Naive thymus-derived CD8-positive, alpha-beta T cell (primary cell): ENCODE data around the gene PPIC. TPM values are rescaled to one million over a fixed set of nuclear protein-coding genes. Genes with fewer than 3 reads are reported as not detected.

ENCODE experiments used
- ATAC-seq, 2 donors: fragments of 150-1000 bp; cut with Tn5 transposase in 1 of 2; sonication (Bioruptor Pico), chemical (Tn5 transposase) in 1 of 2; 1 replicate in 1 of 2; 2 replicates in 1 of 2; pipeline ENCODE4 v1.10.0; 2021; ENCODE audit warnings: mild to moderate bottlenecking in 2 of 2, moderate library complexity in 2 of 2
- POLR2A ChIA-PET: fragments of 350-600 bp; sonication (Branson Sonifier 250); formaldehyde crosslinking; loops from one replicate; lab custom pipeline; 2021; ENCODE audit warnings: antibody characterized with exemption; lab: Charles Lee
- DNase-seq, 10 donors: peaks; one replicate each; pipeline versions ENCODE4 v3.0.0 to v3.0.0-alpha.2; 2020 to 2022
- H3K27ac Mint-ChIP-seq, 10 donors: one replicate each; pipeline ENCODE4 v1.8.0; 2020 to 2022; ENCODE audit warnings: mild to moderate bottlenecking in 10 of 10, mixed read lengths in 10 of 10, moderate library complexity in 4 of 10, inconsistent platforms in 1 of 10
- H3K27me3 Mint-ChIP-seq, 5 donors: one replicate each; pipeline ENCODE4 v1.8.0; 2021 to 2022; ENCODE audit warnings: mixed read lengths in 5 of 5
- H3K36me3 Mint-ChIP-seq, 3 donors: one replicate each; pipeline ENCODE4 v1.8.0; 2020 to 2022; ENCODE audit warnings: mixed read lengths in 3 of 3, mild to moderate bottlenecking in 2 of 3, inconsistent platforms in 1 of 3
- H3K4me1 Mint-ChIP-seq, 4 donors: one replicate each; pipeline ENCODE4 v1.8.0; 2021 to 2022; ENCODE audit warnings: mixed read lengths in 4 of 4
- H3K4me3 Mint-ChIP-seq, 10 donors: one replicate each; pipeline ENCODE4 v1.8.0; 2020 to 2022; ENCODE audit warnings: mild to moderate bottlenecking in 10 of 10, mixed read lengths in 10 of 10, moderate library complexity in 6 of 10, inconsistent platforms in 1 of 10
- H3K9me3 Mint-ChIP-seq, 9 donors: one replicate each; pipeline ENCODE4 v1.8.0; 2020 to 2022; ENCODE audit warnings: mixed read lengths in 9 of 9, mild to moderate bottlenecking in 3 of 9, inconsistent platforms in 1 of 9, moderate library complexity in 1 of 9
- polyA plus RNA-seq, 3 donors: library from polyadenylated mRNA; unstranded; fragments of 300-500 nt; fragmentation: Illumina TruSeq; gene quantifications; one replicate each; pipeline ENCODE4 v1.2.3, GENCODE V29; 2021
- total RNA-seq, 8 experiments: library from RNA in 2 of 8; stranded (reverse) in 2 of 8; gene quantifications; one replicate each; pipeline ENCODE4 v1.2.3 and lab custom pipeline; 2021 to 2026

PPIC gene
- not detected for total RNA-seq
- not detected for polyA plus RNA-seq
- total RNA-seq (lab: John Stamatoyannopoulos, UW), result 0 to 0.35 (median 0) reads per million in 6 experiments

GRCh38 chr5:123036391-123037103 lies at the start of gene PPIC:
PPIC (minus strand) TSS chr5:123036725; CDS start chr5:123036625, 100 bp downstream.
- ATAC-seq, result no peak

GRCh38 chr5:123085638-123086286 lies 49.2 kb upstream of the PPIC start:
- Mint-ChIP-seq H3K4me3 (no peak overlapping the region), H3K27me3 (peaks cover 32 to 74% (median 59%) of the 10 kb centered on the region in 5 donors), H3K36me3 (peaks cover 0 to 3% (median 0%) of the 10 kb centered on the region in 3 donors), H3K4me1 (peaks cover 8 to 32% (median 17%) of the 10 kb centered on the region in 4 donors), H3K27ac (no peak overlapping the region), H3K9me3 (no peaks in the 10 kb centered on the region)
- POLR2A ChIA-PET, result no interaction called here
- DNase-seq, result no peak
- ATAC-seq, result no peak

More at GRCh38 chr5:123036391-123037103, at the start of gene PPIC:
- H3K4me1 Mint-ChIP-seq, result peaks cover 0 to 18% (median 10%) of the 10 kb centered on the region in 4 donors
- H3K27me3 Mint-ChIP-seq, result peaks cover 42 to 73% (median 55%) of the 10 kb centered on the region in 5 donors
- H3K36me3 Mint-ChIP-seq, result no peaks in the 10 kb centered on the region
- no peak for DNase-seq
- H3K9me3 Mint-ChIP-seq, result peaks cover 0 to 5% (median 0%) of the 10 kb centered on the region in 9 donors
- no peak within 1 kb of the TSS for H3K27ac Mint-ChIP-seq
- H3K4me3 Mint-ChIP-seq, result peak within 1 kb of the TSS; percentile 51 to 77 (median 67)
- POLR2A ChIA-PET, result no interaction called here

GRCh38 chr5:123084730-123085605 lies 48.4 kb upstream of the PPIC start:
- ATAC-seq, result no peak
- Mint-ChIP-seq H3K4me3 (no peak overlapping the region), H3K27ac (no peak overlapping the region), H3K36me3 (peaks cover 0 to 3% (median 0%) of the 10 kb centered on the region in 3 donors), H3K9me3 (no peaks in the 10 kb centered on the region), H3K4me1 (peaks cover 8 to 30% (median 16%) of the 10 kb centered on the region in 4 donors), H3K27me3 (peaks cover 32 to 72% (median 64%) of the 10 kb centered on the region in 5 donors)
- no peak for DNase-seq
- POLR2A ChIA-PET, result no interaction called here

- POLR2A ChIA-PET, result no interaction called here
- no peak overlapping the region for H3K4me3 Mint-ChIP-seq
- ATAC-seq (no peak), DNase-seq (no peak)
- no peaks in the 10 kb centered on the region for H3K9me3 Mint-ChIP-seq
- peaks cover 5 to 20% (median 10%) of the 10 kb centered on the region in 4 donors for H3K4me1 Mint-ChIP-seq
- H3K27me3 Mint-ChIP-seq, result peaks cover 36 to 68% (median 58%) of the 10 kb centered on the region in 5 donors
- peaks cover 0 to 3% (median 0%) of the 10 kb centered on the region in 3 donors for H3K36me3 Mint-ChIP-seq
- H3K27ac Mint-ChIP-seq, result no peak overlapping the region
Measured at GRCh38 chr5:123083298-123083697, 46.8 kb upstream of the PPIC start.

- no peak overlapping the region for H3K27ac Mint-ChIP-seq
- no peak overlapping the region for H3K4me3 Mint-ChIP-seq
- no peaks in the 10 kb centered on the region for H3K36me3 Mint-ChIP-seq
- no peak for DNase-seq
- H3K9me3 Mint-ChIP-seq, result no peaks in the 10 kb centered on the region
- POLR2A ChIA-PET, result no interaction called here
- peaks cover 31 to 57% (median 49%) of the 10 kb centered on the region in 5 donors for H3K27me3 Mint-ChIP-seq
- no peak for ATAC-seq
- no peaks in the 10 kb centered on the region for H3K4me1 Mint-ChIP-seq
Measured at GRCh38 chr5:123080215-123080614, 43.7 kb upstream of the PPIC start.

- Mint-ChIP-seq H3K9me3 (no peaks in the 10 kb centered on the region), H3K4me1 (no peaks in the 10 kb centered on the region), H3K27ac (peak overlapping the region in 1 of 10 donors; percentile 63), H3K36me3 (no peaks in the 10 kb centered on the region), H3K4me3 (no peak overlapping the region), H3K27me3 (peaks cover 27 to 46% (median 31%) of the 10 kb centered on the region in 5 donors)
- POLR2A ChIA-PET, result no interaction called here
- DNase-seq (no peak), ATAC-seq (no peak)
Measured at GRCh38 chr5:123075521-123076163, 39.1 kb upstream of the PPIC start.

GRCh38 chr5:123068368-123068938 lies 31.9 kb upstream of the PPIC start:
- H3K9me3 Mint-ChIP-seq, result peaks cover 0 to 12% (median 0%) of the 10 kb centered on the region in 9 donors
- DNase-seq (no peak), ATAC-seq (no peak)
- no peaks in the 10 kb centered on the region for H3K36me3 Mint-ChIP-seq
- peaks cover 5 to 42% (median 19%) of the 10 kb centered on the region in 5 donors for H3K27me3 Mint-ChIP-seq
- POLR2A ChIA-PET, result no interaction called here
- H3K4me3 Mint-ChIP-seq, result no peak overlapping the region
- no peak overlapping the region for H3K27ac Mint-ChIP-seq
- H3K4me1 Mint-ChIP-seq, result no peaks in the 10 kb centered on the region

GRCh38 chr5:123066016-123066415 lies 29.5 kb upstream of the PPIC start:
- Mint-ChIP-seq H3K4me3 (no peak overlapping the region), H3K27me3 (peaks cover 4 to 31% (median 19%) of the 10 kb centered on the region in 5 donors), H3K9me3 (peaks cover 2 to 25% (median 9%) of the 10 kb centered on the region in 9 donors), H3K27ac (no peak overlapping the region), H3K36me3 (no peaks in the 10 kb centered on the region), H3K4me1 (no peaks in the 10 kb centered on the region)
- ATAC-seq, result no peak
- POLR2A ChIA-PET, result no interaction called here
- no peak for DNase-seq

GRCh38 chr5:123059455-123059854 lies 22.9 kb upstream of the PPIC start:
- ATAC-seq, result no peak
- Mint-ChIP-seq H3K27ac (no peak overlapping the region), H3K4me1 (no peaks in the 10 kb centered on the region), H3K36me3 (peaks cover 0 to 6% (median 0%) of the 10 kb centered on the region in 3 donors), H3K27me3 (peaks cover 9 to 24% (median 16%) of the 10 kb centered on the region in 5 donors), H3K9me3 (peaks cover 2 to 38% (median 14%) of the 10 kb centered on the region in 9 donors), H3K4me3 (no peak overlapping the region)
- no peak for DNase-seq
- POLR2A ChIA-PET, result no interaction called here

GRCh38 chr5:123051206-123051605 lies 14.7 kb upstream of the PPIC start:
- DNase-seq, result no peak
- peaks cover 0 to 6% (median 0%) of the 10 kb centered on the region in 3 donors for H3K36me3 Mint-ChIP-seq
- peaks cover 19 to 37% (median 25%) of the 10 kb centered on the region in 5 donors for H3K27me3 Mint-ChIP-seq
- no peaks in the 10 kb centered on the region for H3K4me1 Mint-ChIP-seq
- H3K4me3 Mint-ChIP-seq, result no peak overlapping the region
- POLR2A ChIA-PET, result no interaction called here
- peaks cover 0 to 22% (median 12%) of the 10 kb centered on the region in 9 donors for H3K9me3 Mint-ChIP-seq
- H3K27ac Mint-ChIP-seq, result no peak overlapping the region
- no peak for ATAC-seq

- DNase-seq, result no peak
Measured at GRCh38 chr5:123047706-123048105, 11.2 kb upstream of the PPIC start.

More at GRCh38 chr5:123047706-123048105, 11.2 kb upstream of the PPIC start:
- peaks cover 0 to 4% (median 0%) of the 10 kb centered on the region in 3 donors for H3K36me3 Mint-ChIP-seq
- H3K9me3 Mint-ChIP-seq, result peaks cover 0 to 14% (median 9%) of the 10 kb centered on the region in 9 donors
- H3K27ac Mint-ChIP-seq, result no peak overlapping the region
- no peak for ATAC-seq
- peaks cover 21 to 42% (median 26%) of the 10 kb centered on the region in 5 donors for H3K27me3 Mint-ChIP-seq
- no peak overlapping the region for H3K4me3 Mint-ChIP-seq
- no peaks in the 10 kb centered on the region for H3K4me1 Mint-ChIP-seq
- POLR2A ChIA-PET, result no interaction called here
